Activated CD8-positive, alpha-beta memory T cell treated with anti-CD3 and anti-CD28 coated beads, Interleukin-2, amount 10 ng/mL, durations not matched to agents 7 days and 5 days (primary cell): ENCODE measurements around the gene COMP. TPM values are rescaled to one million over a fixed set of nuclear protein-coding genes. Genes with fewer than 3 reads are reported as not detected.

ENCODE experiments used
- ATAC-seq: fragments of 150-1000 bp; cut with Tn5 transposase; one replicate; pipeline ENCODE4 v1.10.0; 2021; ENCODE audit warnings: moderate library complexity
- CTCF ChIA-PET: fragments of 350-600 bp; sonication (Branson Sonifier 250); formaldehyde crosslinking; loops from one replicate; lab custom pipeline; 2021; ENCODE audit warnings: antibody characterized with exemption; lab: Charles Lee
- DNase-seq: peaks from one replicate; pipeline ENCODE4 v3.0.0-alpha.2; 2020
- H3K27ac Mint-ChIP-seq: one replicate; pipeline ENCODE4 v1.8.0; 2021; ENCODE audit warnings: mild to moderate bottlenecking, mixed read lengths
- H3K27me3 Mint-ChIP-seq: one replicate; pipeline ENCODE4 v1.8.0; 2021; ENCODE audit warnings: mixed read lengths
- H3K36me3 Mint-ChIP-seq: one replicate; pipeline ENCODE4 v1.8.0; 2021; ENCODE audit warnings: mild to moderate bottlenecking, mixed read lengths
- H3K4me1 Mint-ChIP-seq: one replicate; pipeline ENCODE4 v1.8.0; 2021; ENCODE audit warnings: mixed read lengths
- H3K4me3 Mint-ChIP-seq: one replicate; pipeline ENCODE4 v1.8.0; 2021; ENCODE audit warnings: mild to moderate bottlenecking, moderate library complexity, mixed read lengths
- H3K9me3 Mint-ChIP-seq: one replicate; pipeline ENCODE4 v1.8.0; 2022; ENCODE audit warnings: low read depth, mixed read lengths
- total RNA-seq, 2 experiments: library from RNA; stranded (reverse); gene quantifications; one replicate each; pipeline ENCODE4 v1.2.3, GENCODE V29; 2021

The COMP gene
- total RNA-seq, 2 experiments from 2014 or later: not detected

- DNase-seq: no peak
- Mint-ChIP-seq H3K27ac (no peak overlapping the region), H3K4me3 (no peak overlapping the region), H3K9me3 (no peaks in the 10 kb centered on the region), H3K27me3 (no peaks in the 10 kb centered on the region), H3K4me1 (no peaks in the 10 kb centered on the region), H3K36me3 (peaks cover 3% of the 10 kb centered on the region)
- ATAC-seq: no peak
- CTCF ChIA-PET: interaction anchor here (0.6 kb wide), 1 partner anchor 180 kb away, joined by 3 read pairs; no protein-coding TSS in a partner anchor
Measured at GRCh38 chr19:18750295-18750970, 40.7 kb downstream of the COMP start.

GRCh38 chr19:18749362-18750231 lies 41.5 kb downstream of the COMP start:
- H3K27me3 Mint-ChIP-seq: no peaks in the 10 kb centered on the region
- no peaks in the 10 kb centered on the region for H3K9me3 Mint-ChIP-seq
- CTCF ChIA-PET: interaction anchor here (0.6 kb wide), 1 partner anchor 179 kb away, joined by 3 read pairs; no protein-coding TSS in a partner anchor
- peaks cover 3% of the 10 kb centered on the region for H3K36me3 Mint-ChIP-seq
- H3K27ac Mint-ChIP-seq: no peak overlapping the region
- ATAC-seq (no peak), DNase-seq (no peak)
- H3K4me3 Mint-ChIP-seq: no peak overlapping the region
- no peaks in the 10 kb centered on the region for H3K4me1 Mint-ChIP-seq

- Mint-ChIP-seq H3K4me1 (no peaks in the 10 kb centered on the region), H3K27me3 (no peaks in the 10 kb centered on the region), H3K4me3 (no peak overlapping the region), H3K36me3 (no peaks in the 10 kb centered on the region), H3K9me3 (no peaks in the 10 kb centered on the region), H3K27ac (no peak overlapping the region)
- CTCF ChIA-PET: no interaction called here
- ATAC-seq (no peak), DNase-seq (no peak)
Measured at GRCh38 chr19:18746401-18747325, 44.4 kb downstream of the COMP start.

GRCh38 chr19:18745931-18746330 lies 45.2 kb downstream of the COMP start:
- no peak for DNase-seq
- no peak overlapping the region for H3K27ac Mint-ChIP-seq
- H3K4me1 Mint-ChIP-seq: no peaks in the 10 kb centered on the region
- no peak for ATAC-seq
- H3K27me3 Mint-ChIP-seq: no peaks in the 10 kb centered on the region
- CTCF ChIA-PET: no interaction called here
- no peaks in the 10 kb centered on the region for H3K36me3 Mint-ChIP-seq
- H3K4me3 Mint-ChIP-seq: no peak overlapping the region
- no peaks in the 10 kb centered on the region for H3K9me3 Mint-ChIP-seq

GRCh38 chr19:18745012-18745735 lies 45.9 kb downstream of the COMP start:
- Mint-ChIP-seq H3K36me3 (no peaks in the 10 kb centered on the region), H3K4me1 (no peaks in the 10 kb centered on the region), H3K9me3 (no peaks in the 10 kb centered on the region)

GRCh38 chr19:18743784-18744418 lies 47.2 kb downstream of the COMP start:
- Mint-ChIP-seq H3K36me3 (no peaks in the 10 kb centered on the region), H3K4me1 (no peaks in the 10 kb centered on the region), H3K9me3 (no peaks in the 10 kb centered on the region), H3K4me3 (no peak overlapping the region), H3K27me3 (no peaks in the 10 kb centered on the region), H3K27ac (no peak overlapping the region)
- CTCF ChIA-PET: no interaction called here
- DNase-seq: no peak
- ATAC-seq: no peak

More at GRCh38 chr19:18745012-18745735, 45.9 kb downstream of the COMP start:
- DNase-seq: no peak
- Mint-ChIP-seq H3K4me3 (no peak overlapping the region), H3K27ac (no peak overlapping the region), H3K27me3 (no peaks in the 10 kb centered on the region)
- ATAC-seq: no peak
- CTCF ChIA-PET: no interaction called here

- no peaks in the 10 kb centered on the region for H3K27me3 Mint-ChIP-seq
- H3K36me3 Mint-ChIP-seq: no peaks in the 10 kb centered on the region
- H3K27ac Mint-ChIP-seq: no peak overlapping the region
- no peak for ATAC-seq
- no peak for DNase-seq
- H3K9me3 Mint-ChIP-seq: no peaks in the 10 kb centered on the region
- CTCF ChIA-PET: no interaction called here
- no peaks in the 10 kb centered on the region for H3K4me1 Mint-ChIP-seq
- no peak overlapping the region for H3K4me3 Mint-ChIP-seq
Measured at GRCh38 chr19:18742838-18743783, 48.0 kb downstream of the COMP start.

GRCh38 chr19:18742324-18742723 lies 48.8 kb downstream of the COMP start:
- H3K9me3 Mint-ChIP-seq: no peaks in the 10 kb centered on the region
- H3K27me3 Mint-ChIP-seq: no peaks in the 10 kb centered on the region
- no peaks in the 10 kb centered on the region for H3K36me3 Mint-ChIP-seq
- no peaks in the 10 kb centered on the region for H3K4me1 Mint-ChIP-seq
- no peak overlapping the region for H3K4me3 Mint-ChIP-seq
- no peak overlapping the region for H3K27ac Mint-ChIP-seq
- CTCF ChIA-PET: no interaction called here
- DNase-seq (no peak), ATAC-seq (no peak)

GRCh38 chr19:18741124-18742121 lies 49.7 kb downstream of the COMP start:
- no peaks in the 10 kb centered on the region for H3K9me3 Mint-ChIP-seq
- ATAC-seq (no peak), DNase-seq (no peak)
- CTCF ChIA-PET: interaction anchor here (0.6 kb wide), 1 partner anchor 39 kb away, joined by 3 read pairs; no protein-coding TSS in a partner anchor
- no peaks in the 10 kb centered on the region for H3K27me3 Mint-ChIP-seq
- no peak overlapping the region for H3K4me3 Mint-ChIP-seq
- H3K4me1 Mint-ChIP-seq: no peaks in the 10 kb centered on the region
- H3K36me3 Mint-ChIP-seq: no peaks in the 10 kb centered on the region
- H3K27ac Mint-ChIP-seq: no peak overlapping the region

- CTCF ChIA-PET: interaction anchor here (0.6 kb wide), 1 partner anchor 266 kb away, joined by 3 read pairs; no protein-coding TSS in a partner anchor
- Mint-ChIP-seq H3K36me3 (no peaks in the 10 kb centered on the region), H3K27ac (no peak overlapping the region), H3K4me3 (no peak overlapping the region), H3K9me3 (no peaks in the 10 kb centered on the region), H3K27me3 (no peaks in the 10 kb centered on the region), H3K4me1 (no peaks in the 10 kb centered on the region)
- ATAC-seq (no peak), DNase-seq (no peak)
Measured at GRCh38 chr19:18738961-18739690, 52.0 kb downstream of the COMP start.
